Measurements from ENCODE around the gene ASB18. TPM values are rescaled to one million over a fixed set of nuclear protein-coding genes. Genes with fewer than 3 reads are reported as not detected.

ASB18 gene
- total RNA-seq, 1 donor from 2014 or later: not detected

GRCh38 chr2:236166796-236167296, 97.4 kb downstream of the ASB18 start:
- no peaks in the 10 kb centered on the region for H3K9me3 Mint-ChIP-seq
- no peak overlapping the region for H3K27ac Mint-ChIP-seq
- TF ChIP-seq, protein P1, sequence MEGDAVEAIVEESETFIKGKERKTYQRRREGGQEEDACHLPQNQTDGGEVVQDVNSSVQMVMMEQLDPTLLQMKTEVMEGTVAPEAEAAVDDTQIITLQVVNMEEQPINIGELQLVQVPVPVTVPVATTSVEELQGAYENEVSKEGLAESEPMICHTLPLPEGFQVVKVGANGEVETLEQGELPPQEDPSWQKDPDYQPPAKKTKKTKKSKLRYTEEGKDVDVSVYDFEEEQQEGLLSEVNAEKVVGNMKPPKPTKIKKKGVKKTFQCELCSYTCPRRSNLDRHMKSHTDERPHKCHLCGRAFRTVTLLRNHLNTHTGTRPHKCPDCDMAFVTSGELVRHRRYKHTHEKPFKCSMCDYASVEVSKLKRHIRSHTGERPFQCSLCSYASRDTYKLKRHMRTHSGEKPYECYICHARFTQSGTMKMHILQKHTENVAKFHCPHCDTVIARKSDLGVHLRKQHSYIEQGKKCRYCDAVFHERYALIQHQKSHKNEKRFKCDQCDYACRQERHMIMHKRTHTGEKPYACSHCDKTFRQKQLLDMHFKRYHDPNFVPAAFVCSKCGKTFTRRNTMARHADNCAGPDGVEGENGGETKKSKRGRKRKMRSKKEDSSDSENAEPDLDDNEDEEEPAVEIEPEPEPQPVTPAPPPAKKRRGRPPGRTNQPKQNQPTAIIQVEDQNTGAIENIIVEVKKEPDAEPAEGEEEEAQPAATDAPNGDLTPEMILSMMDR (conservative IDR thresholded peaks at IDR 0.05): no peak
- no peaks in the 10 kb centered on the region for H3K36me3 Mint-ChIP-seq
- H3K4me1 Mint-ChIP-seq (ENCODE audit: unreplicated experiment): peaks cover 14% of the 10 kb centered on the region
- H3K4me3 Mint-ChIP-seq: peak overlapping the region; percentile 85
- no peak for DNase-seq (ENCODE audit: extremely low spot score, unreplicated experiment)
- peaks cover 76% of the 10 kb centered on the region for H3K27me3 Mint-ChIP-seq

DNA sequence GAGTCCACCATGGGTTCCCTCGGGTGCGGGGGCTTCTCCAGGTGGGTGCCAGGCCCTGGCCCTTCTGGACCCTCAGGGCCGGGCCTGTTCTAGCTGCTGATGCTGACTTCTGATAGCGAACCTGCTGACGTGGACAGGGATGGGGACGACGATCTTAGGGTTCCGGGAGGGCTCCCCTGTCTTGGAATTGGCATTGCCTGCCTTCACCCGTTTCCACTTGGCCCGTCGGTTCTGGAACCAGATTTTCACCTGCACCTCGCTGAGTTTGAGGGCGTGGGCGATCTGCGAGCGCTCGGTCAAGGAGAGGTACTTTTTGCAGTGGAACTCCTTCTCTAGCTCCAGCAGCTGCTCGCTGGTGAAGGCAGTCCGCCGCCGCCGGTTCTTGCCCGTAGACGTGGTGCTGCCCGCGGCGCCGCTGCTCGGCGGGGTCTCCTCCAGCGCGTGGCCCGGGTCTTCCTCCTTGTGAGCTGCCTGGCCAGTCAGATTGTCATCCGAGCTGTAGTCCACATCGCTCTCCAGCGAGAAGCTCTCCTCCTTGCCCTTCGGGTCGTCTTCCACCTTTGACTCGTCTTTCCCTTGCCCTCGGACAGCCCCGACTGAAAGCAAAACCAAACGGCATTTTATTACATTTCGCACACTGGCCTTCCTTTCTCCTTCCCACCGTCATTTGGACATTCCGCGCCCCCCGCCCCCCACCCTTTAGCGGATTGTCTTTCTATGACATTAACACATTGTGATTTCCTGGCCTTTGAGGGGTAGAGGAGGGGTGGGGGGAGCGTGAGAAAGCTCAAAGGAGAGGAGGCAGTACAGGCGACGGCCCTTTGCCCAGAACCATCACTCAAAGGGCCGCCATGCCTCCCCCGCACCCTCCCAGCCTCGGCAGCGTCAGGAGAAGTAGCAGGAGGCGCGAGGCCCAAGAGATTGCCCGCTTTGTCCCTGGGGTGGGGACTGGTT, 98.1 kb downstream of the ASB18 start:
- H3K27me3 Mint-ChIP-seq: peaks cover 76% of the 10 kb centered on the region
- peak overlapping the region; percentile 85 for H3K4me3 Mint-ChIP-seq
- no peak overlapping the region for H3K27ac Mint-ChIP-seq
- peaks cover 13% of the 10 kb centered on the region for H3K4me1 Mint-ChIP-seq (ENCODE audit: unreplicated experiment)
- no peaks in the 10 kb centered on the region for H3K36me3 Mint-ChIP-seq
- no peak for DNase-seq (ENCODE audit: extremely low spot score, unreplicated experiment)
- TF ChIP-seq, protein P1 (conservative IDR thresholded peaks at IDR 0.05): no peak
- no peaks in the 10 kb centered on the region for H3K9me3 Mint-ChIP-seq

DNA sequence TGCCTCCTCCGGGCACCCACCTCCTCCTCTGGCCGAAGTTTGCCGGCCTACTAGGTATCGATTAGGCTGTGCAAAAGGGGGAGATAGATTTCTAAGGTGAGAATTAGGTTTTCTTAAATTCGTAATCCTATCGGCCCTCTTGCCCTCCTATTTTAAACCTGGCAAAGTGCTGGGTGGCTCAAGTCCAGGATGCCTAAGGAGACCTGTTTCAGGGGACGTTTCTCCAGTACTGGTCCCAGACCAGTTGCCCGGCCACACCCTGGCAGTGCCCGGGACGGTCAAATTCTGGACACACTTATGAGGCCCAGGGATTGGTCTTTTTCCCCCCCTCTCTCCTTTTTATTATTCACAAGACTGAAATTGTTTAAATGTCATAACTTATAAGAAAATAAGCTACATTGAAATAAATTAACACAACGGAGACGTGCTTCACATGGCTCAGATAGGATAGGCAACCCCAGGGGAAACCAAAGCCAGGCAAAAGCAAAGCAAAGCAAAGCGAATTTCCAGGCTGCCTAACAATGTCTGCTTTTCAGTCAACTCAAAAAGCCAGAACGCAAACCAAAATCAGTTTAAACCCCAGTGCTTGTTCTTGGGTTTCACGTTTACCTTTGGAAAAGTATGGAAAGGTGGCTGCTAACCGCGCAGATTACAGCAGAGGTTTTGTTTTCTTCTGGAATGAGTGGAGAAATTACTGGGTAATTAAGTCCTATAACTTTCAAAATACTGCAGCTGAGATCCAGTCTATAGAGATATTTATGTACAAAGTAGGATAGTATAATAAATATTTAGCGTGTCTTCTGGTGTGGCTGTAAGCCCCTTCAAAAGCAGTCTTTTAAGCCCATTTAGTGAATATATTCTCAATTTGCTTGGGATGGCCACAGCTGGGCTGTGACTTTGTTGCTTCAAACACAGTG, 99.0 kb downstream of the ASB18 start:
- TF ChIP-seq, protein P1 (conservative IDR thresholded peaks at IDR 0.05): no peak
- Mint-ChIP-seq H3K4me3 (peak overlapping the region; percentile 85), H3K27me3 (peaks cover 74% of the 10 kb centered on the region), H3K27ac (peak overlapping the region; percentile 8), H3K36me3 (no peaks in the 10 kb centered on the region), H3K9me3 (no peaks in the 10 kb centered on the region), H3K4me1 (ENCODE audit: unreplicated experiment) (peaks cover 9% of the 10 kb centered on the region)
- DNase-seq (ENCODE audit: extremely low spot score, unreplicated experiment): no peak

- no peaks in the 10 kb centered on the region for H3K9me3 Mint-ChIP-seq
- H3K4me1 Mint-ChIP-seq (ENCODE audit: unreplicated experiment): peaks cover 1% of the 10 kb centered on the region
- no peak for DNase-seq (ENCODE audit: extremely low spot score, unreplicated experiment)
- no peaks in the 10 kb centered on the region for H3K36me3 Mint-ChIP-seq
- peak overlapping the region; percentile 85 for H3K4me3 Mint-ChIP-seq
- peak overlapping the region; percentile 8 for H3K27ac Mint-ChIP-seq
- peaks cover 69% of the 10 kb centered on the region for H3K27me3 Mint-ChIP-seq
- TF ChIP-seq, protein P1 (conservative IDR thresholded peaks at IDR 0.05): no peak
Measured at GRCh38 chr2:236164201-236164924, 99.8 kb downstream of the ASB18 start.
